ENCODE measurements around the gene SUPT16H.

DNA sequence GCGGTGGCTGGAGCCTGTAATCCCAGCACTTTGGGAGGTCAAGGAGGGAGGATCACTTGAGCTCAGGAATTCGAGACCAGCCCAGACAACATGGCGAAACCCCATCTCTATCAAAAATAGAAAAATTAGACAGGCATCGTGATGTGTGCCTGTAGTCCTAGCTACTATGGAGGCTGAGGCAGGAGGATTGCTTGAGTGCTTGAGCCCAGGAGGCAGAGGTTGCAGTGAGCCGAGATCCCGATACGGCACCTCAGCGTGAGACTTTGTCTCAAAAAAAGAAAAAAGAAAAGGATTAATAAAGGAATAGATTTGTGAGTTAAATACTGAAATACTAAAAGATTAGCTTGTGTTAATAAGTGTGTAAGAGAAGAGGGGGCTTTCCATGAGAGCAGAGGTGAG, 74.6 kb downstream of the SUPT16H start:
- TF ChIP-seq, protein P1, sequence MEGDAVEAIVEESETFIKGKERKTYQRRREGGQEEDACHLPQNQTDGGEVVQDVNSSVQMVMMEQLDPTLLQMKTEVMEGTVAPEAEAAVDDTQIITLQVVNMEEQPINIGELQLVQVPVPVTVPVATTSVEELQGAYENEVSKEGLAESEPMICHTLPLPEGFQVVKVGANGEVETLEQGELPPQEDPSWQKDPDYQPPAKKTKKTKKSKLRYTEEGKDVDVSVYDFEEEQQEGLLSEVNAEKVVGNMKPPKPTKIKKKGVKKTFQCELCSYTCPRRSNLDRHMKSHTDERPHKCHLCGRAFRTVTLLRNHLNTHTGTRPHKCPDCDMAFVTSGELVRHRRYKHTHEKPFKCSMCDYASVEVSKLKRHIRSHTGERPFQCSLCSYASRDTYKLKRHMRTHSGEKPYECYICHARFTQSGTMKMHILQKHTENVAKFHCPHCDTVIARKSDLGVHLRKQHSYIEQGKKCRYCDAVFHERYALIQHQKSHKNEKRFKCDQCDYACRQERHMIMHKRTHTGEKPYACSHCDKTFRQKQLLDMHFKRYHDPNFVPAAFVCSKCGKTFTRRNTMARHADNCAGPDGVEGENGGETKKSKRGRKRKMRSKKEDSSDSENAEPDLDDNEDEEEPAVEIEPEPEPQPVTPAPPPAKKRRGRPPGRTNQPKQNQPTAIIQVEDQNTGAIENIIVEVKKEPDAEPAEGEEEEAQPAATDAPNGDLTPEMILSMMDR (IDR thresholded peaks at IDR 0.05; ENCODE audit: control extremely low read depth in 1 of 3, insufficient read depth in 1 of 3, low read depth in 1 of 3, low read length in 3 of 3), result no peak
- no peak for TF ChIP-seq JUND (IDR thresholded peaks at IDR 0.05; ENCODE audit: low read length)
- no peak for TF ChIP-seq SIN3A (conservative IDR thresholded peaks at IDR 0.05 in 1 of 2, IDR thresholded peaks at IDR 0.05 in 1 of 2; ENCODE audit: low read depth in 1 of 2, low read length in 2 of 2)
- no peak for TF ChIP-seq POLR2A (IDR thresholded peaks at IDR 0.05; ENCODE audit: control extremely low read depth in 1 of 2, low read depth in 2 of 2, low read length in 2 of 2)
- TF ChIP-seq GABPA (IDR thresholded peaks at IDR 0.05; ENCODE audit: borderline replicate concordance, insufficient read depth, low read length), result no peak
- no peak for TF ChIP-seq YY1 (IDR thresholded peaks at IDR 0.05; ENCODE audit: low read depth, low read length)
- TF ChIP-seq, protein P2, sequence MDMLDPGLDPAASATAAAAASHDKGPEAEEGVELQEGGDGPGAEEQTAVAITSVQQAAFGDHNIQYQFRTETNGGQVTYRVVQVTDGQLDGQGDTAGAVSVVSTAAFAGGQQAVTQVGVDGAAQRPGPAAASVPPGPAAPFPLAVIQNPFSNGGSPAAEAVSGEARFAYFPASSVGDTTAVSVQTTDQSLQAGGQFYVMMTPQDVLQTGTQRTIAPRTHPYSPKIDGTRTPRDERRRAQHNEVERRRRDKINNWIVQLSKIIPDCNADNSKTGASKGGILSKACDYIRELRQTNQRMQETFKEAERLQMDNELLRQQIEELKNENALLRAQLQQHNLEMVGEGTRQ (IDR thresholded peaks at IDR 0.05; ENCODE audit: low read length), result no peak
- TF ChIP-seq, protein P3, sequence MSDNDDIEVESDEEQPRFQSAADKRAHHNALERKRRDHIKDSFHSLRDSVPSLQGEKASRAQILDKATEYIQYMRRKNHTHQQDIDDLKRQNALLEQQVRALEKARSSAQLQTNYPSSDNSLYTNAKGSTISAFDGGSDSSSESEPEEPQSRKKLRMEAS (IDR thresholded peaks at IDR 0.05), result no peak
- TF ChIP-seq SUZ12 (IDR thresholded peaks at IDR 0.05; ENCODE audit: low read length), result no peak
- TF ChIP-seq TEAD4 (IDR thresholded peaks at IDR 0.05; ENCODE audit: low read depth, low read length), result no peak
- no peak for TF ChIP-seq EZH2 (IDR thresholded peaks at IDR 0.05; ENCODE audit: low read depth, low read length, severe bottlenecking)
